Left cardiac atrium (tissue), 4 donors: Measurements from ENCODE around the gene ATP5IF1. TPM values are rescaled to one million over a fixed set of nuclear protein-coding genes. Genes with fewer than 3 reads are reported as not detected.

Experiments used
- ATAC-seq, 2 donors: fragments of 200-7000 bp; cut with Tn5 transposase; one replicate each; pipeline ENCODE4 v1.9.1; 2020; ENCODE audit warnings: mild to moderate bottlenecking in 2 of 2, moderate library complexity in 2 of 2
- DNase-seq: peaks from one replicate; pipeline ENCODE4 v3.0.0-alpha.2; 2020
- intact Hi-C, 2 donors: fragments of 100-400 bp; cut with DNase I; formaldehyde crosslinking; loops; one replicate each; pipeline versions ENCODE4 v1.14.1 to v1.15.1; 2022 to 2023
- long read RNA-seq: library from polyadenylated mRNA; unstranded; transcript quantifications from one replicate; pipeline ENCODE4 v2.0.0, GENCODE V29; 2021
- total RNA-seq, 2 donors: library from RNA; stranded (reverse); fragmentation: NEBNext Ultra II Directional; extraction: Animal tissue kit (Norgen Biotek cat#: 25700); gene quantifications; one replicate each; pipeline ENCODE4 v1.2.1, GENCODE V29; 2021
- donor health status: DM: no; HTN: yes; CAD: no.
- donor health status: DM: no; HTN: yes; CAD: no; lungs with severe emphysema.
- donor health status: DM: yes; HTN: yes; CAD: no.
- donor health status: Dilated cardiomyopathy.

Gene ATP5IF1
- total RNA-seq = 100 to 1,000 TPM; 241 to 296 TPM
- long read RNA-seq, transcript ATP5IF1-201 (3 exons, 494 nt) = major isoform, 14 of 24 reads
- long read RNA-seq, partial matches to known transcripts = 3 of 24 reads
- long read RNA-seq, other reads (novel, unspliced or antisense) = 5 of 24 reads

- intact Hi-C loops = no loop called here
- peak; percentile 98 for DNase-seq
- peak; percentile 95 to 96 for ATAC-seq
These were observed at the start of gene ATP5IF1 for GRCh38 chr1:28235755-28236655. TSS of gene ATP5IF1 (plus strand) at chr1:28236124. CDS start at chr1:28236184, 60 bp downstream.

- ATAC-seq (no peak), DNase-seq (no peak)
- intact Hi-C loops = no loop called here
These were observed 45.5 kb upstream of the ATP5IF1 start for GRCh38 chr1:28190337-28190979.

- intact Hi-C loops = no loop called here
- ATAC-seq (peak in 1 of 2 donors; percentile 65), DNase-seq (peak; percentile 42)
These were observed 44.8 kb upstream of the ATP5IF1 start for GRCh38 chr1:28190996-28191645.

GRCh38 chr1:28193701-28194161, 42.2 kb upstream of the ATP5IF1 start:
- ATAC-seq (peak in 1 of 2 donors; percentile 21), DNase-seq (no peak)
- intact Hi-C loops = no loop called here

- ATAC-seq = no peak
- intact Hi-C loops = no loop called here
These were observed 41.4 kb upstream of the ATP5IF1 start for GRCh38 chr1:28194326-28195035.

GRCh38 chr1:28195780-28196179, 40.1 kb upstream of the ATP5IF1 start:
- intact Hi-C loops = no loop called here
- ATAC-seq (no peak), DNase-seq (no peak)

More at GRCh38 chr1:28194326-28195035, 41.4 kb upstream of the ATP5IF1 start:
- no peak for DNase-seq

GRCh38 chr1:28196330-28196729, 39.6 kb upstream of the ATP5IF1 start:
- intact Hi-C loops = no loop called here
- ATAC-seq = no peak
- no peak for DNase-seq

GRCh38 chr1:28197682-28198415, 38.1 kb upstream of the ATP5IF1 start:
- no peak for ATAC-seq
- intact Hi-C loops = no loop called here
- DNase-seq = no peak

- intact Hi-C loops = loop anchor here in 1 of 2 donors (10.0 kb wide), 1 partner anchor 105 kb away; no protein-coding TSS in a partner anchor
- ATAC-seq = peak; percentile 37 to 56
- no peak for DNase-seq
These were observed 36.3 kb upstream of the ATP5IF1 start for GRCh38 chr1:28199328-28200233.

GRCh38 chr1:28200234-28200873, 35.6 kb upstream of the ATP5IF1 start:
- DNase-seq (no peak), ATAC-seq (no peak)
- intact Hi-C loops = loop anchor here in 1 of 2 donors (10.0 kb wide), 1 partner anchor 106 kb away; no protein-coding TSS in a partner anchor

GRCh38 chr1:28205243-28205642, 30.7 kb upstream of the ATP5IF1 start:
- ATAC-seq (no peak), DNase-seq (no peak)
- intact Hi-C loops = loop anchor here in 1 of 2 donors (10.0 kb wide), 1 partner anchor 110 kb away; no protein-coding TSS in a partner anchor

GRCh38 chr1:28208818-28209441, 27.0 kb upstream of the ATP5IF1 start:
- peak; percentile 47 for DNase-seq
- intact Hi-C loops = loop anchor here (2.0 to 10.0 kb wide), 2 partner anchors 114 to 118 kb away; no protein-coding TSS in a partner anchor
- ATAC-seq = peak; percentile 77 to 85

- ATAC-seq (no peak), DNase-seq (no peak)
- intact Hi-C loops = loop anchor here (2.0 to 10.0 kb wide), 2 partner anchors 115 to 119 kb away; no protein-coding TSS in a partner anchor
These were observed 26.2 kb upstream of the ATP5IF1 start for GRCh38 chr1:28209700-28210099.

GRCh38 chr1:28213315-28213714, 22.6 kb upstream of the ATP5IF1 start:
- DNase-seq (no peak), ATAC-seq (no peak)
- intact Hi-C loops = no loop called here

GRCh38 chr1:28229089-28229488, 6.8 kb upstream of the ATP5IF1 start:
- DNase-seq (no peak), ATAC-seq (no peak)
- intact Hi-C loops = no loop called here

GRCh38 chr1:28229996-28230395, 5.9 kb upstream of the ATP5IF1 start:
- DNase-seq (no peak), ATAC-seq (no peak)
- intact Hi-C loops = no loop called here
